HEK293T (cell line): Measurements from ENCODE around the gene NAV2.

Source experiments
- PKNOX1 ChIP-seq: fragments of 450-650 bp; IDR thresholded peaks from 2 replicates; pipeline ENCODE4 v1.6.1; 2016
- SUZ12 ChIP-seq: fragments of 450-650 bp; IDR thresholded peaks from 2 replicates; pipeline ENCODE4 v1.6.1; 2016; ENCODE audit warnings: mild to moderate bottlenecking

DNA sequence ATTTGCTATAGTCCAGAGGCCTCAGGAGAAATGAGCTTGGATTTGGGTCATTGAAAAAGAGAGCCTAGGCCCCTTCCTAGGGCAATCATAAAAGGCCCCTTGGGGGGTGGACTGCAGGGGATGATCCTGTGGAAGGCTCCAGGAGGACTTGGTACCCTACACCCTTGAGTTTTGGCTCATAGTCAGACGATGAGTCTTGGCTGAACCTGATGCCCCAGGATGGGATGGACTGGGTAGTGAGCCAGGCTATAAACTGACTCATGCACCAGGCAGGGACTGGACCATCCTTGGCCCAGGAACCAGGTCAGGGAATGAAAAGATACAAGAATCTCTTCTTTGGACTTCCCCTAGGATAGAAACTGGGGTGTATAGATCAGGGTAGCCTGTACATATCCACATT, 54.2 kb downstream of the NAV2 start:
- TF ChIP-seq PKNOX1 (no peak), SUZ12 (no peak)
